ENCODE measurements around the gene SLC22A25. TPM values are rescaled to one million over a fixed set of nuclear protein-coding genes. Genes with fewer than 3 reads are reported as not detected.

Gene SLC22A25
- total and polyA plus RNA-seq, 2 of the 13 experiments (the other 11 are each of a cell fraction or from before 2014, with no cell fraction given), result 0.18 to 0.42 TPM

- no peak for TF ChIP-seq PBX2 (CRISPR knock-in tag; IDR thresholded peaks at IDR 0.05)
- no peak for TF ChIP-seq ZSCAN20 (CRISPR knock-in tag; IDR thresholded peaks at IDR 0.05; ENCODE audit: borderline replicate concordance)
- no peak for TF ChIP-seq ZNF513 (CRISPR knock-in tag; conservative IDR thresholded peaks at IDR 0.05)
- no peak for TF ChIP-seq ZNF768 (CRISPR knock-in tag; IDR thresholded peaks at IDR 0.05)
- TF ChIP-seq MEIS1 (CRISPR knock-in tag; IDR thresholded peaks at IDR 0.05; ENCODE audit: borderline replicate concordance), result no peak; the same call in 1 of the 2 replicates
- peak; percentile 72 for TF ChIP-seq KAT2B (IDR thresholded peaks at IDR 0.05; ENCODE audit: borderline replicate concordance, low read depth, low read length)
- peak; percentile 28; the same call in 1 of the 2 replicates for TF ChIP-seq MYPOP (CRISPR knock-in tag; IDR thresholded peaks at IDR 0.05)
- TF ChIP-seq ZBTB2 (CRISPR knock-in tag; IDR thresholded peaks at IDR 0.05; ENCODE audit: low read depth), result no peak
- TF ChIP-seq POLR2AphosphoS5 (IDR thresholded peaks at IDR 0.05; ENCODE audit: low read depth, low read length), result no peak
- no peak for TF ChIP-seq IRX3 (CRISPR knock-in tag; IDR thresholded peaks at IDR 0.05; ENCODE audit: borderline replicate concordance, low read depth)
- TF ChIP-seq ZNF883 (CRISPR knock-in tag; IDR thresholded peaks at IDR 0.05; ENCODE audit: not compliant biosample characterization), result no peak
- TF ChIP-seq ZBED4 (CRISPR knock-in tag; IDR thresholded peaks at IDR 0.05; ENCODE audit: borderline replicate concordance), result peak; percentile 37; the same call in 1 of the 2 replicates
- TF ChIP-seq ZNF280D (CRISPR knock-in tag; IDR thresholded peaks at IDR 0.05), result 0 out of 2 replicates have a peak, but pooled peaks have one; percentile 57
Observed at GRCh38 chr11:63250162-63251050, 7.0 kb upstream of the SLC22A25 start (continued).

Data from HepG2 (cell line).